DND-41 (cell line): ENCODE measurements around the gene AP2A2.

ENCODE experiments used
- ATAC-seq: fragments of 200-7000 bp; cut with Tn5 transposase; 3 replicates; pipeline ENCODE4 v1.9.1; 2021; ENCODE audit warnings: low read depth; ENCODE audit not compliant: insufficient read depth
- DNase-seq: peaks from one replicate; pipeline ENCODE4 v3.0.0-alpha.2; 2020
- H2AFZ ChIP-seq: 2 replicates; pipeline ENCODE4 v1.6.0; 2012; ENCODE audit warnings: low read depth, low read length
- H3K27ac ChIP-seq: 2 replicates; pipeline ENCODE4 v1.5.1; 2012; ENCODE audit warnings: low read length, inconsistent platforms
- H3K27me3 ChIP-seq: fragments of 200-600 bp; sonication (generic); 2 replicates; pipeline ENCODE4 v1.6.0; 2012; ENCODE audit warnings: low read length, mild to moderate bottlenecking, inconsistent platforms; ENCODE audit not compliant: insufficient read depth, poor library complexity
- H3K36me3 ChIP-seq: 2 replicates; pipeline ENCODE4 v1.5.1; 2012; ENCODE audit warnings: low read length, inconsistent platforms; ENCODE audit not compliant: insufficient read depth
- H3K4me1 ChIP-seq: 2 replicates; pipeline ENCODE4 v1.5.1; 2012; ENCODE audit warnings: mild to moderate bottlenecking, low read length; ENCODE audit not compliant: insufficient read depth
- H3K4me2 ChIP-seq: 2 replicates; pipeline ENCODE4 v1.6.0; 2012; ENCODE audit warnings: mild to moderate bottlenecking, moderate library complexity, low read length, inconsistent platforms; ENCODE audit not compliant: insufficient read depth
- H3K4me3 ChIP-seq, 2 experiments: fragments of 200-600 bp in 1 of 2; shearing (Covaris generic) in 1 of 2; 2 replicates each; pipeline ENCODE4 v1.5.1; 2012 to 2016; ENCODE audit warnings: inconsistent platforms in 2 of 2, low read length in 2 of 2, mild to moderate bottlenecking in 2 of 2, low read depth in 1 of 2, moderate library complexity in 1 of 2
- H3K79me2 ChIP-seq: 2 replicates; pipeline ENCODE4 v1.6.0; 2012; ENCODE audit warnings: low read length, inconsistent platforms; ENCODE audit not compliant: insufficient read depth
- H3K9ac ChIP-seq: 2 replicates; pipeline ENCODE4 v1.6.0; 2012; ENCODE audit warnings: low read depth, mild to moderate bottlenecking, inconsistent platforms, low read length, moderate library complexity
- H3K9me3 ChIP-seq: 2 replicates; pipeline ENCODE4 v1.5.1; 2012; ENCODE audit warnings: low read length, moderate library complexity, mild to moderate bottlenecking, inconsistent platforms; ENCODE audit not compliant: insufficient read depth, severe bottlenecking
- H4K20me1 ChIP-seq: 2 replicates; pipeline ENCODE4 v1.6.0; 2012; ENCODE audit warnings: low read length; ENCODE audit not compliant: insufficient read depth
- EZH2 ChIP-seq: IDR thresholded peaks from 3 replicates; pipeline ENCODE4 v1.6.1; 2012; ENCODE audit warnings: borderline replicate concordance, low read depth, mild to moderate bottlenecking, moderate library complexity, low read length, inconsistent platforms; ENCODE audit not compliant: severe bottlenecking
- TF ChIP-seq, protein P1 (sequence below): IDR thresholded peaks from 2 replicates; pipeline ENCODE4 v1.5.1; 2012; ENCODE audit warnings: borderline replicate concordance, low read length, moderate library complexity, mild to moderate bottlenecking; ENCODE audit not compliant: poor library complexity, severe bottlenecking; ENCODE audit errors: extremely low read depth

The AP2A2 gene

DNA sequence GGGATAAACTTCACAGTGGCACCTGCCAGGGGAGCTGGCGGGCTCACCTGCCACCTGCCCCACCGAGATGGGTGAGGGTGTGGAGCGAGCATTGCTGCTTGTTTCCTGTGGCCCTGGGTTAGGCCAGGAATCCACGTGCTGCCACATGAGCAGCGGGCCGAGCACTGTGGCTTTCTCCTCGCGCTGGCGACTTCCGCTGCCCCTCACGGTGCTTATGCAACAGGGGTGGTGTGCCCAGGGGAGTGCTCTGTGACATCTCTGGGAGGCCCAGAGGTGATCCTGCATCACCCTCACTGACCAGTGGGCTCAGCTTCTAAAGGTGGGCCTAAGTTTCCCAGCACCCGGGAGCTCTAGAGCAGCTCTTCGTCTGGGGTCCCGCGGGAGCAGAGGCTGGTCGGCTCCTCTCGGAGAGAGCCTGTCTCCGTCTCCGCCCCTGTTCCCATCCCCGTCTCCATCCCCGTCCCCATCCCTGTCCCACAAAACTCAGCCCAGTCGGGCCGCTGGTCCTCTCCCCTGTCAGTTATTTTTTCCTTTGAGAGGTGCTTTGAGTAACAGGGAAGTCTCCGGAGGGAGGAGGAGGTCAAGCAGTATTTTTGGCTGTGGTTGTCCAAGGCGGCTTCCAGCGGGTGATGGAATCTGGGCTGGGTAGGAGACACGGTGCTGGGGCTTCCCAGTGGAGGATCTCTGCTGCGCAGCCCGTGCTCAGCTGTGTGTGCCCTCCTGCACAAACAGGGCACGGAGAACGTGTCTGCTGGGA is 42.5 kb downstream of the AP2A2 start:
- DNase-seq (no peak), ATAC-seq (no peak)
- Histone ChIP-seq H3K36me3 (peaks cover 52% of the 10 kb centered on the region), H2AFZ (no peak overlapping the region), H3K27me3 (no peaks in the 10 kb centered on the region), H3K9ac (no peak overlapping the region), H3K27ac (no peak overlapping the region), H3K4me2 (no peak overlapping the region), H3K4me3 (no peak overlapping the region), H3K4me1 (no peaks in the 10 kb centered on the region), H4K20me1 (peaks cover 7% of the 10 kb centered on the region), H3K79me2 (peaks cover 8% of the 10 kb centered on the region; the same call in 1 of the 2 replicates), H3K9me3 (no peaks in the 10 kb centered on the region)
- TF ChIP-seq, protein P1, sequence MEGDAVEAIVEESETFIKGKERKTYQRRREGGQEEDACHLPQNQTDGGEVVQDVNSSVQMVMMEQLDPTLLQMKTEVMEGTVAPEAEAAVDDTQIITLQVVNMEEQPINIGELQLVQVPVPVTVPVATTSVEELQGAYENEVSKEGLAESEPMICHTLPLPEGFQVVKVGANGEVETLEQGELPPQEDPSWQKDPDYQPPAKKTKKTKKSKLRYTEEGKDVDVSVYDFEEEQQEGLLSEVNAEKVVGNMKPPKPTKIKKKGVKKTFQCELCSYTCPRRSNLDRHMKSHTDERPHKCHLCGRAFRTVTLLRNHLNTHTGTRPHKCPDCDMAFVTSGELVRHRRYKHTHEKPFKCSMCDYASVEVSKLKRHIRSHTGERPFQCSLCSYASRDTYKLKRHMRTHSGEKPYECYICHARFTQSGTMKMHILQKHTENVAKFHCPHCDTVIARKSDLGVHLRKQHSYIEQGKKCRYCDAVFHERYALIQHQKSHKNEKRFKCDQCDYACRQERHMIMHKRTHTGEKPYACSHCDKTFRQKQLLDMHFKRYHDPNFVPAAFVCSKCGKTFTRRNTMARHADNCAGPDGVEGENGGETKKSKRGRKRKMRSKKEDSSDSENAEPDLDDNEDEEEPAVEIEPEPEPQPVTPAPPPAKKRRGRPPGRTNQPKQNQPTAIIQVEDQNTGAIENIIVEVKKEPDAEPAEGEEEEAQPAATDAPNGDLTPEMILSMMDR: no peak

DNA sequence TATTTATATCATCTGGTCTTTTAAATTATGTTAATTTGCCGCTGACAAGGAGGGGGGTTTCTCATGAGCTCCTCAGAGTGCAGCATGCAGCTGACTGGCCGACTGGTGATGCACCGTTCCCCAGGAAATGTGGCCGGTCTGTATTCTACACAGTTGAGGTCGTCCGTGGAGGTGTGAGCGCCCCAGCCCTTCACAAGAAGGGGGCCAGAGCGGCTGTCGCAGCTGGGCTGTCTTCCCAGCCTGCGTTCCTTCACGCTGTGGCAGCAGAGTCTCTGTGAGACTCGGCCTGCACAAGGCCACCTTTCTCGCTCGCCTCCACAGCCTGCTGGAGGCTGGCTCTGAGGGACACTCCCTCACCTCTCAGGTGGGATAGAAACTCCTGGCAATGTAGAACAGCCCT is 43.2 kb downstream of the AP2A2 start:
- no peak overlapping the region for H3K9ac ChIP-seq
- no peak for ATAC-seq
- H3K27me3 ChIP-seq: no peaks in the 10 kb centered on the region
- no peak overlapping the region for H3K27ac ChIP-seq
- no peak overlapping the region for H2AFZ ChIP-seq
- H3K4me1 ChIP-seq: no peaks in the 10 kb centered on the region
- H3K79me2 ChIP-seq: peaks cover 8% of the 10 kb centered on the region; the same call in 1 of the 2 replicates
- TF ChIP-seq, protein P1: no peak
- TF ChIP-seq EZH2: no peak
- H3K36me3 ChIP-seq: peaks cover 52% of the 10 kb centered on the region
- peaks cover 7% of the 10 kb centered on the region for H4K20me1 ChIP-seq
- H3K4me2 ChIP-seq: no peak overlapping the region
- no peak for DNase-seq
- H3K9me3 ChIP-seq: no peaks in the 10 kb centered on the region
- no peak overlapping the region for H3K4me3 ChIP-seq

DNA sequence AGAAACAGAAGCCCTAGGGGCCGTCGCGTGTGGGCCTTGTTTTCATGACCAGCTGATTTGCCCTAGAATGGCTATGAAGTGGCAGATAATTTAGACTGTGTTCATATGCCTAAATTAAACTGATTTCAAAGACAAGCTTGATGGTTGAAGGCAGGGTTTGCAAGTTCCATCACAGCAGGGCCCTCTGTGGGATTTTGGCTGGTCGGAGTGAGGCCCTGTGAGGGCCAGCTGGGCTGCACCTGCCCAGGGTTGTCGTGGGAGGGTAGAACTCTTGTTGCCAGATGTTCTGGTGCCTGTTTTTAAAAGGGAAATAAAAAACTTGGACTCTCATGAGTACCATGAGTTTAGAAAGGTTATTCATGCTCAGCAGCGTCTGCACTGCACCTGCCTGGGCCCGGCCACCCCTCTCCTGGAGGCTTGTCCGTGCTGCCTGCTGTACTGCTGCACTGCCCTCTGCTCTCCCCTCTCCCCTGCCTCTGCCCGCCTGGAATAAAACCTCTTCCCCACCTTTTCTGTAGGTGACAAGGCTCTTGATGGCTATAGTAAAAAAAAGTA is 44.1 kb downstream of the AP2A2 start:
- Histone ChIP-seq H3K9ac (no peak overlapping the region), H3K4me2 (no peak overlapping the region), H2AFZ (no peak overlapping the region), H3K4me1 (no peaks in the 10 kb centered on the region), H3K36me3 (peaks cover 49% of the 10 kb centered on the region), H3K9me3 (no peaks in the 10 kb centered on the region), H3K4me3 (no peak overlapping the region), H4K20me1 (peaks cover 7% of the 10 kb centered on the region), H3K27me3 (no peaks in the 10 kb centered on the region), H3K79me2 (peaks cover 8% of the 10 kb centered on the region; the same call in 1 of the 2 replicates), H3K27ac (no peak overlapping the region; the same call in 1 of the 2 replicates)
- ATAC-seq (no peak), DNase-seq (no peak)
- TF ChIP-seq, protein P1: no peak
- no peak for TF ChIP-seq EZH2
